SU-DHL-6 (cell line): ENCODE measurements around the gene SF1.

ENCODE experiments used
- H2AFZ ChIP-seq: fragments of 200-600 bp; sonication (generic); 2 replicates; pipeline ENCODE4 v1.6.1; 2014; ENCODE audit warnings: low read depth, mild to moderate bottlenecking, moderate library complexity, mixed read lengths, antibody characterized with exemption, low read length; ENCODE audit not compliant: severe bottlenecking
- H3F3A ChIP-seq: fragments of 200-600 bp; shearing (Covaris generic); 2 replicates; pipeline ENCODE4 v1.6.0; 2016; ENCODE audit warnings: antibody characterized with exemption, mild to moderate bottlenecking; ENCODE audit not compliant: insufficient read depth
- H3K27ac ChIP-seq: fragments of 200-600 bp; sonication (generic); 2 replicates; pipeline ENCODE4 v1.5.1; 2016; ENCODE audit warnings: low read depth, mild to moderate bottlenecking, low read length, moderate library complexity, mixed read lengths
- H3K27me3 ChIP-seq: fragments of 200-600 bp; sonication (generic), shearing (Covaris generic); 2 replicates; pipeline ENCODE4 v1.6.0; 2014; ENCODE audit warnings: mild to moderate bottlenecking, low read length
- H3K36me3 ChIP-seq: fragments of 200-600 bp; sonication (generic); 2 replicates; pipeline ENCODE4 v1.6.1; 2014; ENCODE audit warnings: mild to moderate bottlenecking, low read length, mixed read lengths
- H3K4me2 ChIP-seq: fragments of 300-600, 200-600 bp; shearing (Covaris generic), sonication (generic); 2 replicates; pipeline ENCODE4 v1.6.0; 2014; ENCODE audit warnings: low read length, low read depth, mild to moderate bottlenecking; ENCODE audit not compliant: poor library complexity, severe bottlenecking
- H3K4me3 ChIP-seq: fragments of 200-600 bp; sonication (generic); 2 replicates; pipeline ENCODE4 v1.5.1; 2014; ENCODE audit warnings: antibody characterized with exemption, low read length, mild to moderate bottlenecking, mixed read lengths; ENCODE audit not compliant: insufficient read depth, poor library complexity, severe bottlenecking
- H3K79me2 ChIP-seq: fragments of 200-600 bp; sonication (generic); 2 replicates; pipeline ENCODE4 v1.6.1; 2014; ENCODE audit warnings: mild to moderate bottlenecking, low read length, moderate library complexity; ENCODE audit not compliant: insufficient read depth
- H3K9ac ChIP-seq: fragments of 200-600 bp; sonication (generic); 2 replicates; pipeline ENCODE4 v1.7.0; 2014; ENCODE audit warnings: mild to moderate bottlenecking, low read length
- H3K9me2 ChIP-seq: fragments of 200-600 bp; sonication (generic); replicated peaks from 2 replicates; pipeline ENCODE4 v1.6.1; 2014; ENCODE audit warnings: low read length; ENCODE audit not compliant: insufficient read depth
- H3K9me3 ChIP-seq: fragments of 200-600 bp; sonication (generic); 2 replicates; pipeline ENCODE4 v1.6.1; 2014; ENCODE audit warnings: low read length, mixed read lengths; ENCODE audit not compliant: insufficient read depth
- H4K20me1 ChIP-seq: fragments of 200-600 bp; sonication (generic); 2 replicates; pipeline ENCODE4 v1.6.1; 2014; ENCODE audit warnings: low read depth, mild to moderate bottlenecking, antibody characterized with exemption, low read length, moderate library complexity, mixed read lengths
- EZH2phosphoT487 ChIP-seq: fragments of 200-600 bp; sonication (generic), shearing (Covaris generic); conservative IDR thresholded peaks from 2 replicates; pipeline ENCODE4 v1.6.1; 2018; ENCODE audit warnings: mild to moderate bottlenecking, antibody characterized with exemption, low read length, moderate library complexity, mixed read lengths
- TF ChIP-seq, protein P1 (sequence below): fragments of 200-600 bp; sonication (generic); IDR thresholded peaks from one replicate; pipeline ENCODE4 v1.5.1; 2017; ENCODE audit warnings: antibody characterized with exemption, mild to moderate bottlenecking, low read length, moderate library complexity; ENCODE audit not compliant: insufficient read depth, poor library complexity, severe bottlenecking

SF1 gene

DNA sequence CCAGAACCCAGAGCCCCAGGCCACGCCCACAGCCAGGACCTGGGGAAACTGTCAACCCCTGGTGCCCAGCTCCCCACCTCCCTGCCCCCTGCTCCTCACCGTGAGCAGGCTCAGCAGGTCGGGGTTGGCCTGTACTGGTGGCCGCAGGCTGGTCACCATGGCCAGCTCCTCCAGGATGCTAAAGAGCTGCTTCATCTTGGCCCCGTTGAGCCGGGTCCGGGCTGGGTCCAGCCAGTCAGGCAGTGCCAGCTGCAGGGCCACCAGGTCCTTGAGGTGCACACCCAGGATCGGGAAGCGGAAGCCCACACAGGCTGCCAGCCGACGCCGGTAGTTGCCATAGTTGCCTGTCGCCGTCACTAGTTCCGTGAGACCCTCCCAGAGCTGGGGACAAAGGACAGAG, 41.7 kb downstream of the SF1 start:
- Histone ChIP-seq H3F3A (no peaks in the 10 kb centered on the region), H3K9ac (no peak overlapping the region), H3K36me3 (no peaks in the 10 kb centered on the region), H3K79me2 (no peaks in the 10 kb centered on the region), H3K27me3 (no peaks in the 10 kb centered on the region), H4K20me1 (no peaks in the 10 kb centered on the region), H2AFZ (no peak overlapping the region), H3K4me2 (no peak overlapping the region), H3K4me3 (no peak overlapping the region), H3K9me3 (no peaks in the 10 kb centered on the region), H3K9me2 (no peaks in the 10 kb centered on the region), H3K27ac (no peak overlapping the region)
- TF ChIP-seq, protein P1, sequence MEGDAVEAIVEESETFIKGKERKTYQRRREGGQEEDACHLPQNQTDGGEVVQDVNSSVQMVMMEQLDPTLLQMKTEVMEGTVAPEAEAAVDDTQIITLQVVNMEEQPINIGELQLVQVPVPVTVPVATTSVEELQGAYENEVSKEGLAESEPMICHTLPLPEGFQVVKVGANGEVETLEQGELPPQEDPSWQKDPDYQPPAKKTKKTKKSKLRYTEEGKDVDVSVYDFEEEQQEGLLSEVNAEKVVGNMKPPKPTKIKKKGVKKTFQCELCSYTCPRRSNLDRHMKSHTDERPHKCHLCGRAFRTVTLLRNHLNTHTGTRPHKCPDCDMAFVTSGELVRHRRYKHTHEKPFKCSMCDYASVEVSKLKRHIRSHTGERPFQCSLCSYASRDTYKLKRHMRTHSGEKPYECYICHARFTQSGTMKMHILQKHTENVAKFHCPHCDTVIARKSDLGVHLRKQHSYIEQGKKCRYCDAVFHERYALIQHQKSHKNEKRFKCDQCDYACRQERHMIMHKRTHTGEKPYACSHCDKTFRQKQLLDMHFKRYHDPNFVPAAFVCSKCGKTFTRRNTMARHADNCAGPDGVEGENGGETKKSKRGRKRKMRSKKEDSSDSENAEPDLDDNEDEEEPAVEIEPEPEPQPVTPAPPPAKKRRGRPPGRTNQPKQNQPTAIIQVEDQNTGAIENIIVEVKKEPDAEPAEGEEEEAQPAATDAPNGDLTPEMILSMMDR = no peak
- no peak for TF ChIP-seq EZH2phosphoT487

DNA sequence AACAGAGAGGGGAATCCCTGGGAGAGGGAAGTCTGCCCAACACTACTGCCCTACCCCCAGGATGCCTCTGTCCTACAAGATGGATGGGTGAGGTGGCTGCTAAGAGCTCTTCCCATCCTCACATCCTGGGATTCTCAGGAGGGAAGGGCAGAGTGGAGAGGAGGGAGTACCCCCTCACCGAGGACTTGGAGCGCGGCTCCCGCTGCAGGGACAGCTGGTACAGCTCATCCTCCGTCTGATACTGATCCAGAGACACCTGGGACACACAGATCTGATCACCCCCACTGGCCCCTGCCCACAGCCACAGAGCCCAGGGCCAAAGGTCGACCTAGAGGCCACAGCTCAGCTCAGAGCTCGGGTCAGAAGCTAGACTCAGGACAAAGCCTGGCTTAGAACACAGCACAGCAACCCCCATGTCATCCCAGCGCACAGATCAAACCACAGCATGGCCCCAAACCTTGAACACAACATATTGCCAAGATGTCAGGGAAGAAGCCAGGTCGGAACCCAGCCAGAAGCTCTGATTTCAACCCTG, 42.5 kb downstream of the SF1 start:
- H3K9me3 ChIP-seq = no peaks in the 10 kb centered on the region
- no peak overlapping the region for H3K4me2 ChIP-seq
- no peak overlapping the region for H3K4me3 ChIP-seq
- no peak for TF ChIP-seq EZH2phosphoT487
- TF ChIP-seq, protein P1 = no peak
- no peaks in the 10 kb centered on the region for H3K27me3 ChIP-seq
- no peaks in the 10 kb centered on the region for H3F3A ChIP-seq
- H3K9me2 ChIP-seq = no peaks in the 10 kb centered on the region
- H3K27ac ChIP-seq = no peak overlapping the region
- no peak overlapping the region for H2AFZ ChIP-seq
- H3K36me3 ChIP-seq = no peaks in the 10 kb centered on the region
- H3K9ac ChIP-seq = no peak overlapping the region
- no peaks in the 10 kb centered on the region for H3K79me2 ChIP-seq
- no peaks in the 10 kb centered on the region for H4K20me1 ChIP-seq

GRCh38 chr11:64734811-64735724, 43.3 kb downstream of the SF1 start:
- H3F3A ChIP-seq = no peaks in the 10 kb centered on the region
- H3K9ac ChIP-seq = no peak overlapping the region
- no peaks in the 10 kb centered on the region for H4K20me1 ChIP-seq
- H2AFZ ChIP-seq = no peak overlapping the region
- no peaks in the 10 kb centered on the region for H3K27me3 ChIP-seq
- H3K9me2 ChIP-seq = no peaks in the 10 kb centered on the region
- no peak for TF ChIP-seq EZH2phosphoT487
- TF ChIP-seq, protein P1 = no peak
- no peaks in the 10 kb centered on the region for H3K9me3 ChIP-seq
- no peaks in the 10 kb centered on the region for H3K36me3 ChIP-seq
- no peak overlapping the region for H3K4me2 ChIP-seq
- no peak overlapping the region for H3K4me3 ChIP-seq
- no peak overlapping the region for H3K27ac ChIP-seq
- H3K79me2 ChIP-seq = no peaks in the 10 kb centered on the region
